Urothelium cell line (cell line): ENCODE results near the gene NLRP9.

ENCODE experiments used
- DNase-seq: peaks from one replicate; pipeline ENCODE4 v3.0.0; 2011; ENCODE audit warnings: low spot score, mixed read lengths
- FAIRE-seq: peaks from 2 replicates; lab custom pipeline; 2011; peaks lifted over from hg19 to GRCh38; lab: Jason Lieb, UNC

Gene NLRP9

GRCh38 chr19:55704494-55705245 lies 33.5 kb downstream of the NLRP9 start:
- DNase-seq (no peak), FAIRE-seq (no peak)

GRCh38 chr19:55703790-55704215 lies 34.4 kb downstream of the NLRP9 start:
- FAIRE-seq (no peak), DNase-seq (peak; percentile 79)

GRCh38 chr19:55702131-55702627 lies 36.0 kb downstream of the NLRP9 start:
- FAIRE-seq, result no peak
- no peak for DNase-seq

- DNase-seq (no peak), FAIRE-seq (no peak)
These were observed 37.4 kb downstream of the NLRP9 start for GRCh38 chr19:55700813-55701212.

- no peak for FAIRE-seq
- no peak for DNase-seq
These were observed 39.0 kb downstream of the NLRP9 start for GRCh38 chr19:55699221-55699620.

- FAIRE-seq (no peak), DNase-seq (no peak)
These were observed 39.9 kb downstream of the NLRP9 start for GRCh38 chr19:55698256-55698655.

GRCh38 chr19:55697698-55698097 lies 40.5 kb downstream of the NLRP9 start:
- no peak for DNase-seq

GRCh38 chr19:55697069-55697440 lies 41.1 kb downstream of the NLRP9 start:
- FAIRE-seq (no peak), DNase-seq (no peak)

More at GRCh38 chr19:55697698-55698097, 40.5 kb downstream of the NLRP9 start:
- FAIRE-seq, result no peak

- DNase-seq, result no peak
These were observed 41.7 kb downstream of the NLRP9 start for GRCh38 chr19:55696301-55697068.

GRCh38 chr19:55695511-55696290 lies 42.5 kb downstream of the NLRP9 start:
- FAIRE-seq (no peak), DNase-seq (no peak)

More at GRCh38 chr19:55696301-55697068, 41.7 kb downstream of the NLRP9 start:
- no peak for FAIRE-seq

GRCh38 chr19:55694656-55695491 lies 43.3 kb downstream of the NLRP9 start:
- DNase-seq, result no peak
- no peak for FAIRE-seq

- DNase-seq (no peak), FAIRE-seq (no peak)
These were observed 44.0 kb downstream of the NLRP9 start for GRCh38 chr19:55694241-55694655.

- FAIRE-seq, result no peak
- no peak for DNase-seq
These were observed 44.7 kb downstream of the NLRP9 start for GRCh38 chr19:55693336-55693974.

- no peak for FAIRE-seq
- DNase-seq, result no peak
These were observed 45.5 kb downstream of the NLRP9 start for GRCh38 chr19:55692681-55693081.

- DNase-seq (no peak), FAIRE-seq (no peak)
These were observed 46.4 kb downstream of the NLRP9 start for GRCh38 chr19:55691561-55692481.

- FAIRE-seq (no peak), DNase-seq (no peak)
These were observed 47.2 kb downstream of the NLRP9 start for GRCh38 chr19:55690769-55691545.

- DNase-seq (no peak), FAIRE-seq (no peak)
These were observed 48.0 kb downstream of the NLRP9 start for GRCh38 chr19:55690109-55690768.
